DMS53 treated with DMSO at 0.1 percent for 48 hours (cell line): ENCODE data around the gene TSHZ3.

Source experiments
- DNase-seq: peaks from one replicate; lab custom pipeline; 2025; ENCODE audit not compliant: unreplicated experiment; lab: John Stamatoyannopoulos, UW

Gene TSHZ3

DNA sequence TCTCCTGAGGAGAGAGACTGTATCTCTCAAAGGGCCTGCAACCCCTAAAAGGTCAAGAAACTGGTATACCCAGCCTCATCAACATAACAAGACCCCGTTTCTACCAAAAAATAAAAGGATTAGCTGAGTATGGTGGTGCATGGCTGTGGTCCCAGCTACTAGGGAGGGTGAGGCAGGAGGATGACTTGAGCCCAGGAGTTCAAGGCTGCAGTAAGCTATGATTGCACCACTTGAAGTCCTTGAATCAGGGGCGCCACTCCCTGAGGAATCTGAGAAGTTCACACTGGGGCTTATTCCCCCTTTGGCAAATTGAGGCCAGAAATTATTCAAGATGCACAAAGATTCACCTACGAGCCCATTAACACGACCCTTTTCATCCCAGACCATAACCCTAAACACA is 83.0 kb downstream of the TSHZ3 start:
- no peak for DNase-seq

DNA sequence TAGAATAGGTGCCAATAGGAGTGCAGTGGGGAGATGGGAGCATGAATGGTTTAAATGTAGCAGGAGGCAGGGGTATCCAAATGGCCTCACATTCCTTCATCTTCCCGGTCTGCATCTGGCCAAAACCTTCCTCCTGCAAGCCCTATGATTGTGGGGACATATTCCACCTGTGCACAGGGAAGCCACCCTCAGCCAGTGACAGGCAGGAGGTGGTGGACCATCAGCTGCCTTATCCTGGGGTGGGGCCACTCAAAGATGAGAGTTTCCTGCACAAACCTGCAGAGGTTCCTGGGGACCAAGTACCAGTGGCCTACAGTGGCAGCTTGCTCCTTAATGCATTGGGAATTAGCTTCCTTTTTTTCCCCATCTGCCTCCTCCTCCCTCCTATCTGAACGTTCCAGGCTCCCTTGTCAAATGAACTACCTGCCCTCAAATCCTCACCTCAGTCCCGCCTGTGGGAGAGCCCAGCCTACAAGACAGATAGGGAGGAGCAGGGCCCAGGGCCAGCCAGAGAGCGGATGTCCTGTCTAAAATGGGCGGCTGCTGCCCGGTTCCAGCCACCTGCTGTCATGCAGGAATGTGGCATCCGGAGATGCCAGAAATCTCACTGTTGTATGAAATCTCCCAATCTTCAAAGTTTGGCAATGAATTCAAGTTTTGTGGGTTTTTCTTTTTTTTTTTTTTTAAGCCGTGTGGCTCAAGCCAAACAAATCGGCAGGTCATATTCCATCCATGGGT is 85.0 kb downstream of the TSHZ3 start:
- DNase-seq = no peak

DNA sequence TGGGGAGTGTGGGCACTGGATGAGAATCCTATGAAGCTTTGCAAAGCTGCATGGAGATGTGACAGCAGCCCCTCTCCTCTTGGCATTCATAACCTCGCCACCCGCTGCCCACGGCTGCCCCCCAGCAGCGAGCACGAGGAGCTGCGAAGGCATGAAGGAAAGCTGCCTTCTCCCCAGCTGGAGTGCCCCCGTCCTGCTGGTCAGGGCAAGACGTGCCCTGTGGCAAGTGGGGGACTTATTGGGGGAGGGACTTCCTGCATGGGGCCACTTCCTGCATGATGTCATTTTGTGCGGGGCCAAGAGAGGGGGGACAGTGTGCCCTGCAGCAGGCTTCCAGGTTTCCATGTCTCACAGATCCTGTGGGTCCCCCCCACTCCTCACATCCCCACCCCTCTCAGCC is 85.9 kb downstream of the TSHZ3 start:
- DNase-seq = no peak

DNA sequence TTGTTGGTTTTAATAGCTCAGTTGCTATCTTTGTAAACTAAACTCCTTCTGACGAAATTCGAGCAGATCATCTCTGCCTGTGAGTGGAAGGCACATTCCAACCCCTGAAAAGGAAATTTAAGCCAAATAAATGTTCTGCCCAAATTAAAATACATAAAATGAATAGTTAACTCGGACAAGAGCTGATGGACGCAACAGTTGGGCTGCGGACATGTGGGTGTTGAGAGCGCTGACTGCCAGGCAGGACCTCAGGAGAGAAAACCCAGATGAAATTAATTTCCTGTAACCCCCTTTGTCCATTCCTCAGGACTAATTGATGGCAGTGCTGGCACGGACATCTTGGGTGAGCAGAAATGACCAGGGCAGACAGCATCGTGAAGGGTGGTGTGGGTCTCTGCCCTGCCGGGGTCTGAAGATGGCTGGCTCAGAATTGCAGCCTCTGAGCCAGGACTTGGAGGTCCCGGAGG is 86.5 kb downstream of the TSHZ3 start:
- DNase-seq = no peak

DNA sequence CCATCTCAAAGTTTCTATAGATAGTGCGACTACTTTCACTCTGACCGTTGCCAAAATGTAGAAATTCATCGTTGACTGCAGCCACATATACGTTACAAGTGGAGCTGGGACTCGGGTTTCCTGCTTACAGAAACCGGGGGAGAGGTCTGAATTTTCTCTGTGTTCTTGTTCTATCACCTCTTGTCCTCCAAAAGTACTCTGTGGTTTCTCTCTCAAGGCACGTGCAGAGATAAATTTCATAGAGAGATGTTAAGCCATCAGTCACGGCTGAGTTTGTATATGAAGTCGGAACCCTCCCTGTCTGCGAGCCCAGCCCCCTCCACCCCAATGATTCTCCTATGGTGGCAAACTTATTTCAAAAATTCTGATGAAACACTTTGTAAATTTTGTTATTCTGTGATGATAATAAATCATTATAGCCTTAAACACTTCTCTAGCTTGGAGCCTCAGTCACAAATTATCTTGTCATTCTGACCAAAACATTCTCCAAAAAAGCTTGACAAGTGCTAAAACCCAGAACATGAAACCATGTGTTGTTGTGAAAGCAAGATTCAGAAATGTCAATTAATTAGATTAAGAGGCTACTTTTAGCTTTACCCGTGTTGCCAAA is 87.5 kb downstream of the TSHZ3 start:
- DNase-seq = no peak

DNA sequence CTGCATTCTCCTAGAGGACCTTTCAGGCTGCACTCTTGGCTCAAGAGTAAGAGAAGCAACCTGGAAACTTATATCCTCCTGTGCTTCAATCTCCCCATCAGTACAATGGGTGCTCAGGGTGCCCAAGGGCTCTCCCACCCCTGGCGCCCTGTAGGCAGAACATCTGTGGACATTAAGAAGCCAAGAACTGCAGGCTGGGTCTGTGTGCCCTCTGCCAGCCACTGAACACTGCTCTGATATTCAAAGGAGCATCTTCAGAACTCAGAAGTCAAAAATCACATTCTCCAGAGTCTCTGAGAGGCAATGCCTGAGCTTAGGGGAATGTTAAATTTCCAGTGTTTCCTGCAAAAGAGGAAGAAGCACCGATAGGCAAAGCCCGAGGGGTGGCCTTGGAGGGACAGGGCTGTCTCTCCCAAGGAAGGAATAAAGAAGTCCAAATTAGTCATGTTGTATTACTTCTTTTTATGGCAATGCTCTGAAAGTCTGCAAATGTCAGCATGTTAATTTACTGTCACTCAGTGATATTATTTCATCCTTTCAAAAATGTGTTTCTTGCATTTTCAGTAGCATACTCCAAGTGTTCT is 88.1 kb downstream of the TSHZ3 start:
- DNase-seq = no peak

DNA sequence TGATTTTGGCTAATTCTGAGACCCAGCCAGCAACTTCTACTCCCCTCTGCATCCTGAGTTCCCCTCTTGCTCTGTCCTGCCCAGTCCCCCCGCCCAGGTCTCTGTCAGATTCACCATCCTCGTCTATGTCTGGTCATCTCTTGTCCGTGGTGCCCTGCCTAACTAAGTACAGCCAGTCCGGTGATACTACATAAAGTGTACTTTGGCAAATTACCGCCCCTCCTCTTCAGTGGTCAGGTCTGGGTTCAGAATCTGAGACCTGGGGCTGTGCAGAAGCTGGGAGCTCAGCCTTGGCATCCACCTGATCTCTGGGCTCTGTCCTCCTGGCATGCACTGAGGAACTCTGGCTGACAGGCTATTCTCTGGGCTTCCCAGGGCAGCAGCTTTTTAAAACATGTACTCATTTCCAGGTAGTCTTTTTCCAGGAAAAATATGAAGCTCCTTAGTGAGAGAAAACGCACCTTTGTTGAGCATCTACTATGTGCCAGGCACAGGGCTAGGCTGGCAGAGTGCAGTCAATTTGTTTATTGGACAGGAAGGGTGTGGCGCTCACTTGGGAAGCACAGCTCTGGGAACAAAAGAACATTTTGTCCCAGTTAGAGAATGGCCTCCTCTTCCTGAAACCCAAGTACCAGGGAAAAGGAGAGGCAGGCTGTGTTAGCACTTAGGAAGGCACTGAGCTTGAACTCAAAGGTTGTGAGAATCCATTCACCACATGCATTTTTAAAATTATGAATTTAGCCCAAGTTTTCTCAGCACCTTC is 88.9 kb downstream of the TSHZ3 start:
- no peak for DNase-seq

DNA sequence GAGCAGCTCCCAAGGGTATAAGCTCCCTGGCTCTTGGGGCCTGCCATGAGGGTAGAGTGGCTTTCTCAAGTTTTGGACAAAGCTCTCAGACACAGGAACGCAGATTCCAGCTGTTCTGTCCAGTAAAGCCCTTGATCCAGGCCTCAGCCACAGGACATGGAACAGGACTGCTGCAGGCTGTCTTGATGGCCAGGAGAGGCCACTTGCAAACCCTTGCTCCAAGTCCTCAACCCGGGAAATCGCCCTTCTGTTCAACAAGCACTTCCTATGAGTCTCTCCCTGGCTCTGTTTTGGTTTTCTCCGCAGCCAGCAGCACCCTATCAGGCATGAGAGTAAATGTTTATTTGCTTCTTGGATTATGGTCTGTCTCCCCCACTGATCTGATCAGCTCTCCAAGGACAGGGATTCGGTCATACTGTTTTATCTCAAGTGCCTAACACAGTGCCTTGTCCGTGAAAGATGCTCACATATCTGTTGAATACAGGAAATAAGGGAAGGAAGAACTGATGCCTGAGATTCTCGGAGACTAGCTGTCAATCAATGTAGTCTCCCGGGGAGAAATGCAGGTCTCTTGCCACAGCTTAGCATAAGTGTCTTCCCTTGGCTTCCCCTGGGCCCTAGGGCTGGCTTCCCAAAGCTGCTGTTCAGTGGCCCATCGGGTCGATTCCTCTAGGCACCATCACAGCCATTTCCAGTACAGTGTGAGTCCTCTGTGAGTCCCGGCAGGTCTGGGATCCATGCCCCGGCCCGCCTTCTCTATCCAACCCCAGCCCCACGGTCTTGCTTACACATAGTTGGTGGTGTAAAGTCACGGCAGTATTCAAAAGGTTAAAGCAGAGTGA is 90.8 kb downstream of the TSHZ3 start:
- no peak for DNase-seq

DNA sequence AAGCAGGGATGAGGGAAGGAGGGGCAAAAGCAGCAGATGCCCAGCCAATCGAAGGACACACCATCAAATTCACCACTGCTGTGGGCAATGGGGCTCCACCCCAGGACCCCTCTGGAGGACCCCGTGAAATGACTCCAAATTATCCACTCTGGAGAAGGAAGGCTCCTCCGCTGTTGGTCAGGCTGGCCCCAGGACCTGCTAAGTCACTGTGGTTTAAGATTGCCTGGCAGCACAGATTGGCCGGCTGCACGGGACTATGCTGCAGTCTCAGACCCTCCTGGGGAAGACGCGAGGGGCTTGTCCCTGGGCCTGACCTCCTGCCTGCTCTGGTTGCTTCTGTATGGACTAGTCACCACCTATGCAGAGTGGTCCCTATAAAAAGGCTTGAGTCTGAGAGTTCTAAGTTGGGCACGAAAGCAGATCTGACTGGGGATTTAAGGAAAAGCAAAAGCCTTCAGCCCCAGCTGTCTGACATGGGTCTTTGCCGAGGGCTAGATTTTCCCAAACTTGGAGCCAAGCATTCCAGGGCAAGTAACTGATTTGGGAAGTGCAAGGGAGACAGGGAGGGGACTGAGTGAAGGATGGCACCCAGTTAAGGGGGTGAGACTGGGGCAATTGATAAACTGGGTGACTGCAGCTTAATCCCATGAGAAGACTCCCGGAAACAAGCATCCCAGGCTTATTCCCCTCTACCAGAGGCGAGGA is 91.7 kb downstream of the TSHZ3 start:
- DNase-seq = no peak

DNA sequence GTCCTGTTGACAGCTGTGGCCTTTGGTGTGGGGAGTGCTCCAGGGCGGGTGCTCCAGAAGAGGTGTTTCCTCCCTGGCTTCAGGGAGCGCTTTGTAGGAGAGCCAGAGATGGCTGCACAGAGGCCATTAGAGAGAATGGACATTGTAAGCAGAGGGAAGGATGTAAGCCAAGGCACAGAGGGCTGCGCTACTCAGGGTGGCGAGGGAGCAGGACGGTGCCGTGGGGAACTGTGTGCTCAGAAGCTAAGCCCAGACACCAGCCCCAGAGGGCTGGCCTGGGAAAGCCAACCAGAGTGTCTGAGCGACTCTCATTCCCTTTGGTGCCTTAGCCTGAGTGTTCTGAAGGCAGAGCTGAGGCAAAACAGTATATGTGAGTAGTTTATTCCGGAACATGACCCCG is 92.2 kb downstream of the TSHZ3 start:
- no peak for DNase-seq

DNA sequence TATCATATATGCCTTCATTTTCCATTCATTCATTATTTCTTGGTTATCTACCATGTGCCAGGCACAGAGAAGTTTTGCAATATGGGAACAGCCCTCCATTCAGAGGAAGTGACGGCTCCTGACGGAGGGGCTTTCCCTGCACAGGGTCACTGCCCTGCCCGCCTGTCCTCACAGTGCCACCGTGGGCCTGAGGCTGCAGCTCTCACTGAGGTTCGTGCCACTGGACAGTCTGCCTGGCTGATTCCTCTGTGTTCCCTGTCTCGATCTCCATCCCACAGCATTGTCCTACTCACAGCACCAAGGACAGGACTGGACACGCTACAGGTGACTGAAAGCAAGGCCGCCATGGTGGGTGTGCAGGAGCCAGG is 92.7 kb downstream of the TSHZ3 start:
- no peak for DNase-seq

DNA sequence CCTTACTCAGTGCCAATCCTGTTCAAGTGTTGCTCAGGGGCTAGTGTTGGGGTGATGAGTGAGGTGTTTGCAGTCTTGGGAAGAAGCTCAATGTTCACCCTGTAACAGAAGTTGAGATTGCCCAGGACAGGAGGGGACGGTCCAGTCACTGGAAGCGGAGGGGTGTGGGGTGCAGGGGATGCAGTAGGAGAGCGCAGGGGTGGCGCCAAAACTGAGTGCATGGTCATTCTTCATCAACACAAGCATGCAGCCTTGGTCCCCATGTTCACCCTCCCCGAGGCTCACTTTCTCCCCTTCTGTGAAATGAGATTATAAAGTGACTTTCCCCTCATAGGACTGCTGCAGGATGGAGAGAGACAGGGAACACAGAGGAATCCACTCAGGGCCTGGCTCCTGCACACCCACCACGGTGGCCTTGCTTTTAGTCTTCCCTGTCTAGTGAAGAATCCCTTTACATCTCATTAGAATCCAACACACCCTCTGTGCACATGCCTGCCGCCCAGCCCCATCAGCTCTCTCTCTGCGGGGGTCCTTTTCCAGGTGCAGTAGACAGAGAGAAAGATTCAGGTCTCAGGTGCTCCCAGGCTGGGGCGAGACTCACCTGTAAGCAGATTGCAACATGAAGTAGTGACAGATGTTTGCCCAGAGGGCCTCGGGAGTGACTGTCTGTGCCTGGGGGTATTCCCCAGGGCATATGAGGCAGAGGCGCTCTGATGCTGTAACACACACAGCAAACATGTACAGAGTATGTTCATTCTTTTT is 93.2 kb downstream of the TSHZ3 start:
- no peak for DNase-seq

DNA sequence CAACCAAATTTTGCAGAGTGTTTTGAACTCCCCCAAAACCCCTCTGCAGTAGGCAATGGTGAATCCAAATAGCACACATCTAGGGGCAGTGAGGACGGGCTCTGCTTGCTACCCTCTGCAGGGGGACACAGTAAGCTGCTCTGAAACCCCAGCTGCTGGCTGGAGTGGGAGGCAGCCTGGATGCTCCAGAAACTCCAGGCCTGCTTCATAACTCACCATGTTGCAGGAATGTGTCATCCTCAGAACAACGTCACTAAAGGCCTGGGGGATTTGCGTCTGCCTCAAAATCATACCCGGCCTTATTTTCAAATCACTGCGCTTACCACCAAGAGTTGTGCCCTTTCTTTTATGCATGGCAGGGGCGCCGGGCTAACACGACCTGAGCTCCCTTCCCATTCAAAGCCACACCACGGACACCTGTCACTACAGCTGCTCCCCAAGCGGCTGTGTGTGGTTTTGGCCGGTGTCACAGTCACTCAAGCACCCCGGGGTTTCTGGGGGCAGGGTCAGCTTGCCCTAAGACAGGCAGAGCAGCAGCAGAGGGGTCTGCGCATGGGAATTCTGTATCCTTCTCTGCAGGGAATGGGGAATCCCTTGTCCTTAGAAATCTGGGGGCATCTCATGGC is 93.9 kb downstream of the TSHZ3 start:
- no peak for DNase-seq

DNA sequence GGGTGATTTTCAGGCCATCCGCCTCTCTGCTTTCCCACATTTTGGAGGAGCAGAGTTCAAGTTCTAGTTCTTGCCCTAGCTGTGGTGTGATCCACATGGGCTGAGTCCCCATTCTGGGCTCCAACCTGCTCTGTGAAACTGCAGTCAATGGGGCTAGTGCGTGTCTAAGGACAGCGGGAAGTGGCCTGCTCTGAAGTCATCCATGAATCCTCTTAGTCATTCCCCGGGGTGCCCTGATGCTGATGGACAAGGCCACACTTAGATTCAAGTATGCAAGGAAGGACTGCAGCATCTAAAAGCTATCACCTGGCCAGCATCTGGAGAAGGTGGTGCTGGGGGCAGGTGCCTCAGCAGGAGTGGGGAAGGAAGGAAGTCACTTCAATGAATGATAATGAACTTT is 94.6 kb downstream of the TSHZ3 start:
- DNase-seq = no peak

DNA sequence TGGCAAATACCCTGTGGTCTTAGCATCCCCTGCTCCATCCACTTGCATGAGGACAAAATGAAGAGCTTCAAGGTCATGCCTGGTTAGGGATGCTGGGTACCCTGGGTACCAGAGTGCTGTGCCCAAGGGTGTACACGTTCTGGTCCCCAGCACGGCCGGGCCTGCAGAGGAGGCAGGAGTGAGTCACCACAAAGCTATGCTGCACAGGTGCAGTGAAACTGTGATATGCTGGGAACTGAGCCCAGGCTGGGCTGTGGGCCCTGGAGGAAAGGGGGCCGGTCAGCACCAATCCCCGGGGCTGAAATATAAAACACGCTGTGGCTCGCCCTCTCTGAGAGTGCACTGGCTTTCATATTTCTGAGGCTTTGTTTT is 95.1 kb downstream of the TSHZ3 start:
- DNase-seq = no peak

DNA sequence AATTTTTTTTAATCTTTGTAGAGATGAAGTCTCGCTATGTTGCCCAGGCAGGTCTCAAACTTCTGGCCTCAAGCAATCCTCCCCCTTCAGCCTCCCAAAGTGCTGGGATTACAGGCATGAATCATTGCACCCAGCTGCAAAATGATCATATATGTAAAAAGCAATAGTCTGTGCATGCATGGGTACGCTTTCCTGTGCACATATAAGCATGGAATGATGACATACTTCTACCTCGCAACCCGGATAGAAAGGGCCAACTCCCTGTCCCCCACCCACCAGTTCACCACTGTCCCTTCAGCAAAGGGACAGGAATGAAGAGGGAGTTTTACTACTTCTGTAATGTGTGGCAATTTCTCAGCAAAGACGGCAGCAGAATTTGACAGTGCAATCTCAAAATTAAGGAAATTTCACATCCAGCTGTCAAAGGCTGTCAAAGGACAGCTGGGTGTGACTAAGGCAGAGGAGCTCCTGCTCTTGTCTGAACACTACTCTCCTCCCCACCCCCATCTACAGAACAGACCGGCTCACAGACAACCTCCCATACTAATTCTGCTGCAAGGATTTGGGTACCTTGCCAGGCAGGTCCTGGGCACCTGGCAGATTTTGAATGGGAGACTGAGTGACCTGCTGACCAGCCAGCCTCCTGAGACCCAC is 95.6 kb downstream of the TSHZ3 start:
- no peak for DNase-seq

DNA sequence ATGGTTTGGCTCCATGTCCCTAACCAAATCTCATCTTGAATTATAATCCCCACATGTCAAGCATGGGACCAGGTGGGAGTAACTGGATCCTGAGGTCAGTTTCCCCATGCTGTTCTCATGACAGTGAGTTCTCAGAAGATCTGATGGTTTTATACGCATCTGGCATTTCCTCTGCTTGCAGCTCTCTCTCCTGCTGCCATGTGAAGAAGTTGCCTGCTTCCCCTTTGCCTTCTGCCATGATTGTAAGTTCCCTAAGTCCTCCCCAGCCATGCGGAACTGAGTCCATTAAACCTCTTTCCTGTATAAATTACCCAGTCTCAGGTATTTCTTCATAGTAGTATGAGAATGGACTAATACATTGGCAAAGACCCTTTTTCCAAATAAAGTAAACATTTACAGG is 96.8 kb downstream of the TSHZ3 start:
- DNase-seq = no peak

DNA sequence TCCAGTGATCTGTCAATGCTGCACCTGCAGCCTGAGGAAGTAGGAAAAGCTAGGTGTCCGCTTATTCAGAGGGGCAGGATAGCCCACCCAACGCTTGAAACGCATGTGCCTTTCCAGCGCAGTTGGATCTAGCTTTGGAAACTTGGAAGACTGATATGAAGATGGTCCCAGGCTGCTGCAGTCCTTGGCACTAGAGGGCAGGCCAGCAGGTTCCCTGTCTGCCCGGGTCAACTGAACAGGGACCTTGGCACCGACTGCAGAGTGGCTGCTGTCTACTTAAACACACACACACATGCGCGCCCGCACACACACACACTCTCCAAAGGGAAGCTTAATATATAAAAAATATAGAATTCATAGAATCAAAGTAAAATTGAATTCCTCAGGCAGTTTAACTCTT is 100.0 kb downstream of the TSHZ3 start:
- DNase-seq = no peak

DNA sequence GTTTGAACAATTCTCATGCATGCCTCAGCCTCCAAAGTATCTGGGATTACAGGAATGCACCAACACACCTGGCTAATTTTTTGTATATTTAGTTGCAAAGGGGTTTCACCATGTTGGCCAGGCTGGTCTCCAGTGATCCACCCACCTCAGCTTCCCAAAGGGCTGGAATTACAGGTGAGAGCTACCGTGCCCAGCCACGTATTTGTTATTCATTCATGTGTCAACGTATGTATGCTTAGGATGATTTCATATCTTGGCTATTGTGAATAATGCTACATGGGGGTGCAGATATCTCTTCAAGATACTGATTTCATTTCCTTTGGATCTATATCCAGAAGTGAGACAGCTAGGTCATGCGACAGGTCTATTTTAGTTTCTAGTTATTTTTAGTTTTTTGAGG is 113.4 kb downstream of the TSHZ3 start:
- no peak for DNase-seq
